Uterus (tissue), 4 donors: Measurements from ENCODE around the gene ANKRD33B. TPM values are rescaled to one million over a fixed set of nuclear protein-coding genes. Genes with fewer than 3 reads are reported as not detected.

ENCODE experiments used
- DNase-seq, 2 donors: peaks; one replicate each; pipeline ENCODE4 v3.0.0-alpha.2; 2019 to 2020
- H3K27ac ChIP-seq, 2 donors: fragments of 200-600 bp; sonication (generic); 1 replicate in 1 of 2; 2 replicates in 1 of 2; pipeline ENCODE4 v1.5.1; 2016 to 2018
- H3K27me3 ChIP-seq, 2 donors: fragments of 200-600 bp; sonication (generic); one replicate each; pipeline ENCODE4 v1.5.1; 2018 to 2019; ENCODE audit warnings: control low read depth in 1 of 2
- H3K36me3 ChIP-seq, 2 donors: fragments of 200-600 bp; sonication (generic); one replicate each; pipeline ENCODE4 v1.5.1; 2019; ENCODE audit warnings: control low read depth in 1 of 2
- H3K4me1 ChIP-seq, 2 donors: fragments of 200-600 bp; sonication (generic); one replicate each; pipeline ENCODE4 v1.5.1; 2018 to 2019; ENCODE audit warnings: control low read depth in 1 of 2
- H3K4me3 ChIP-seq, 2 donors: fragments of 200-600 bp; sonication (generic); 1 replicate in 1 of 2; 2 replicates in 1 of 2; pipeline ENCODE4 v1.5.1; 2018 to 2019; ENCODE audit warnings: mild to moderate bottlenecking in 1 of 2
- H3K9me3 ChIP-seq, 2 donors: fragments of 200-600 bp; sonication (generic); one replicate each; pipeline ENCODE4 v1.5.1; 2019; ENCODE audit warnings: control low read depth in 1 of 2
- POLR2A ChIP-seq, 2 donors: fragments of 450-650 bp; IDR thresholded peaks; one replicate each; pipeline ENCODE4 v1.6.1; 2016; ENCODE audit warnings: antibody characterized with exemption in 2 of 2, mild to moderate bottlenecking in 1 of 2, moderate library complexity in 1 of 2
- intact Hi-C: fragments of 100-400 bp; cut with DNase I; formaldehyde crosslinking; loops from one replicate; pipeline ENCODE4 v1.15.1; 2023; ENCODE audit warnings: low total_unique reads
- total RNA-seq, 4 donors: library from RNA; depleted of rRNA in 3 of 4; stranded (reverse); fragments of >200 nt in 3 of 4; gene quantifications; one replicate each; pipeline versions ENCODE4 v1.1.0 to v1.2.4, GENCODE V29; 2014 to 2023
- TF ChIP-seq, protein P1 (sequence below), 4 experiments: fragments of 200-600 bp in 2 of 4; fragments of 450-650 bp in 2 of 4; sonication (generic) in 2 of 4; IDR thresholded peaks; one replicate each; pipeline ENCODE4 v1.5.1; 2016 to 2019; ENCODE audit warnings: antibody characterized with exemption in 4 of 4, mild to moderate bottlenecking in 2 of 4, moderate library complexity in 1 of 4
- donor health status: DM: yes; HTN: yes; CAD: no.

Gene ANKRD33B
- total RNA-seq, 4 donors from 2014 or later = 2.1 to 24.1 (median 7.6) TPM

- H3K27me3 ChIP-seq = no peaks in the 10 kb centered on the region
These were observed 107.5 kb downstream of the ANKRD33B start for GRCh38 chr5:10671041-10672008.

DNA sequence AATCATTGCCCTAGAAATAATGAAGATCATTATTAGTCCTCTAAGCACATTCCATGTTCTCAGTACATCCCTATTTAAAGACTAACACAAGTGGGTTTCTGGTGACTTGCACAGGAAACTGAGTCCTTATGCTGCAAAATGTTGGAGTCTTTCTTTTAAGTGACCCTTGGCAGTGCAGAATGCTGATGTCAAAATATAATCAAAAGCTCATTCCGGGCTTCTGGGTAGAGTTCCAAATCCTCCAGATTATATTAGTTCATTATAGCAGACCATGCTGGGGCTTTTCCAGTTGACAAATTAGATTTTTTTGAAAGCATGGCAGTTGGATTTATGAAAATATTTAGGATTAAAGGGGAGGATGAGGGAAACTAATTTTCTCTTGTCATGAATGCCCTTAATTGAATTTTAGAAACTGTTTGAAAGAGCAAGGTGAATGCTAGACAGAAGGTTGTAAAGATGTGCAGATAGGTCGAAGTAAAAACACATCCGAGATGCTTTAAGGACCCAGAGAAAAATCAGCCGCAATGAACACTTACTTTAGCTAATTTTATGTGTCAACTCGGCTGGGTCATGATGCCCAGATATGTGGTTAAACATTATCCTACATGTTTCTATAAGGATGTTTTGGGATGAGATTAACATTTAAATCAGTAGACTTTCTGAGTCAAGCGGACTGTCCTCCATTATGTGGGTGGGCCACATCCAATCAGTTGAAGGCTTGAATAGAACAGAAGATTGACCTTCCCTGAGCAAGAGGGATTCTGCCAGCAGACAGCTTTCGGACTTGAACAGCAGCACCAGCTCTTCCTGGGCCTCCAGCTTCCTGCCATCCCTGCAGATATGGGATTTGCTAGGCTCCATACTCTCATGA lies 108.5 kb downstream of the ANKRD33B start:
- H3K4me3 ChIP-seq = no peak overlapping the region
- no peaks in the 10 kb centered on the region for H3K4me1 ChIP-seq
- no peaks in the 10 kb centered on the region for H3K27me3 ChIP-seq
- intact Hi-C loops = no loop called here
- H3K27ac ChIP-seq = no peak overlapping the region
- H3K9me3 ChIP-seq = no peaks in the 10 kb centered on the region
- DNase-seq = no peak
- H3K36me3 ChIP-seq = no peaks in the 10 kb centered on the region
- TF ChIP-seq POLR2A (IDR thresholded peaks at IDR 0.05) = no peak
- TF ChIP-seq, protein P1, sequence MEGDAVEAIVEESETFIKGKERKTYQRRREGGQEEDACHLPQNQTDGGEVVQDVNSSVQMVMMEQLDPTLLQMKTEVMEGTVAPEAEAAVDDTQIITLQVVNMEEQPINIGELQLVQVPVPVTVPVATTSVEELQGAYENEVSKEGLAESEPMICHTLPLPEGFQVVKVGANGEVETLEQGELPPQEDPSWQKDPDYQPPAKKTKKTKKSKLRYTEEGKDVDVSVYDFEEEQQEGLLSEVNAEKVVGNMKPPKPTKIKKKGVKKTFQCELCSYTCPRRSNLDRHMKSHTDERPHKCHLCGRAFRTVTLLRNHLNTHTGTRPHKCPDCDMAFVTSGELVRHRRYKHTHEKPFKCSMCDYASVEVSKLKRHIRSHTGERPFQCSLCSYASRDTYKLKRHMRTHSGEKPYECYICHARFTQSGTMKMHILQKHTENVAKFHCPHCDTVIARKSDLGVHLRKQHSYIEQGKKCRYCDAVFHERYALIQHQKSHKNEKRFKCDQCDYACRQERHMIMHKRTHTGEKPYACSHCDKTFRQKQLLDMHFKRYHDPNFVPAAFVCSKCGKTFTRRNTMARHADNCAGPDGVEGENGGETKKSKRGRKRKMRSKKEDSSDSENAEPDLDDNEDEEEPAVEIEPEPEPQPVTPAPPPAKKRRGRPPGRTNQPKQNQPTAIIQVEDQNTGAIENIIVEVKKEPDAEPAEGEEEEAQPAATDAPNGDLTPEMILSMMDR (IDR thresholded peaks at IDR 0.05) = no peak

More at GRCh38 chr5:10671041-10672008, 107.5 kb downstream of the ANKRD33B start:
- DNase-seq = no peak
- no peak overlapping the region for H3K4me3 ChIP-seq
- no peaks in the 10 kb centered on the region for H3K9me3 ChIP-seq
- no peaks in the 10 kb centered on the region for H3K36me3 ChIP-seq
- no peaks in the 10 kb centered on the region for H3K4me1 ChIP-seq
- H3K27ac ChIP-seq = no peak overlapping the region
- TF ChIP-seq, protein P1 (IDR thresholded peaks at IDR 0.05) = no peak
- no peak for TF ChIP-seq POLR2A (IDR thresholded peaks at IDR 0.05)
- intact Hi-C loops = no loop called here

GRCh38 chr5:10673017-10673389 lies 109.1 kb downstream of the ANKRD33B start:
- Histone ChIP-seq H3K36me3 (no peaks in the 10 kb centered on the region), H3K27me3 (no peaks in the 10 kb centered on the region), H3K9me3 (no peaks in the 10 kb centered on the region), H3K4me1 (no peaks in the 10 kb centered on the region), H3K27ac (no peak overlapping the region), H3K4me3 (no peak overlapping the region)
- TF ChIP-seq POLR2A (IDR thresholded peaks at IDR 0.05) = no peak
- TF ChIP-seq, protein P1 (IDR thresholded peaks at IDR 0.05) = no peak
- DNase-seq = no peak
- intact Hi-C loops = no loop called here

DNA sequence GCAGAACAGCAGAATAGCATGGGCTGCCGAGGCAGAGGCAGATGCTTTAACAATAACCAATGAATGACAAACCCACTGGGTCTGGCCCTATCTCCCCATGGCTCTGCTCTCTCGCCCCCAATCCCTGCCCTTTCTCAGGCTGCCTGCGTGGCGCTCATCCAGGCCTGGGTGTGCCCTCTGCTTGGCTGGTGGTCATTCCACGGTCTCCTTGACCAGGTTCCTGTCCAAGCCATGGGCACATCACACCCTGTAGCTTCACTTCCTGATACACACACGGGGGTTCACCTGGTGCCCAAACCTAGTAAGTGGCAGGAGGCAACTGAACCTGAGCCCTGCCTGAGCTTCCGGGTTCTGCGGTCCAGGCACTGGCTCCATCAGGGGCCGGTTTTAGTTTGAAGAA lies 109.5 kb downstream of the ANKRD33B start:
- no peak for DNase-seq
- TF ChIP-seq, protein P1 (IDR thresholded peaks at IDR 0.05) = no peak
- no peak for TF ChIP-seq POLR2A (IDR thresholded peaks at IDR 0.05)
- H3K27ac ChIP-seq = no peak overlapping the region
- H3K4me3 ChIP-seq = no peak overlapping the region
- no peaks in the 10 kb centered on the region for H3K4me1 ChIP-seq
- H3K36me3 ChIP-seq = no peaks in the 10 kb centered on the region
- no peaks in the 10 kb centered on the region for H3K9me3 ChIP-seq
- H3K27me3 ChIP-seq = no peaks in the 10 kb centered on the region
- intact Hi-C loops = no loop called here
